GM12873 (cell line): ENCODE results near the gene TTL.

Source experiments
- CTCF ChIP-seq: IDR thresholded peaks from 2 replicates; pipeline ENCODE4 v1.5.1; 2012; ENCODE audit warnings: low read depth, mild to moderate bottlenecking, moderate library complexity, low read length, control low read depth; ENCODE audit not compliant: insufficient read depth; ENCODE audit errors: missing control alignments

Gene TTL

GRCh38 chr2:112518807-112519206 is 36.9 kb downstream of the TTL start:
- no peak for TF ChIP-seq CTCF

- no peak for TF ChIP-seq CTCF
Observed at GRCh38 chr2:112519506-112519905, 37.5 kb downstream of the TTL start.

DNA sequence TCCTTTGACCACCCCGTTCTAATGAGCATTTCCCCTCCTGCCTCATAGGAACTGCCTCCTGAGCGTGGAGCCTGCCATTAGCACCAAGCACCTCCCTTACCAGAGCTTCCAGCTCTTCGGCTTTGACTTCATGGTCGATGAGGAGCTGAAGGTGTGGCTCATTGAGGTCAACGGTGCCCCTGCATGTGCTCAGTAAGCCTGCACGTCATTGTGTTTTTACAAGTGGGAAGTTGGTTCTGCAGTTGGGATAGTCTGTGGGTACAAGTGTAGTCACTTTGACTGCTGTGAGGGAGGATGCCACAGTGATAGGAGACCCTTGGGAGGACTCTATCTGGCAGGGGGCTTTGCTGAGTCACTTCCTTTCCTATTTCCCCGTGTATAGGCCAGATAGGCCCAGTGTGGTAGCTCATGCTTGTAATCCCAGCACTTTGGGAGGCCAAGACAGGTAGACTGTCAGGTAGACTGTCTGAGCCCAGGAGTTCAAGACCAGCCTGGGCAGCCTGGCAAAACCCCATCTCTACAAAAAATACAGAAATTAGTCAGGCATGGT is 38.4 kb downstream of the TTL start:
- no peak for TF ChIP-seq CTCF

DNA sequence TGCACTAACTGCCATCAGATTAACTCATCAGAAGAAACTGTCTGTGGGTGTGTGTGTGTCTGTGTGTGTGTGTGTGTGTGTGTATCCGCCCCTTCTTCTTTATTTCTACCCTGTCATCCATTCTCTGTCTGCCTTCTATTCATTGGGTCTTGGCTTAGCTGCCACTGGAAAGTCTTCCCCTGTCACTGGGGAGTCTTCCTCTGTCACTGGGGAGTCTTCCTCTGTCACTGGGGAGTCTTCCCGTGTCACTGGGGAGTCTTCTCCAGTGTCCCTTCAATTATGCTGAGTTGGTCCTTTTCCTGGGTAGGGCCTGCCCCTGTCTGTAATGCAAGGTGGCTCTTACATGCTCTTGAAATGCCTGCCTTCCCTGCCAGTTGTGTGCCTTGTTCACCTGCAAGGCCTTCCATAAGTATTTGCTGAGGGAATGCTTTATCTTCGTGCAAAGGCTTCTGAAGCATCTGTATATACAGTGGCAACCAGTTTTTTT is 41.4 kb downstream of the TTL start:
- TF ChIP-seq CTCF = no peak

GRCh38 chr2:112528541-112528940 is 46.6 kb downstream of the TTL start:
- TF ChIP-seq CTCF = no peak

GRCh38 chr2:112529757-112530156 is 47.8 kb downstream of the TTL start:
- no peak for TF ChIP-seq CTCF

- TF ChIP-seq CTCF = no peak
Observed at GRCh38 chr2:112530728-112531127, 48.8 kb downstream of the TTL start.
